ENCODE results near the gene AREL1. TPM values are rescaled to one million over a fixed set of nuclear protein-coding genes. Genes with fewer than 3 reads are reported as not detected.

The AREL1 gene
- polyA plus RNA-seq, 4 donors = 8.4 to 20.4 (median 16.4) TPM

DNA sequence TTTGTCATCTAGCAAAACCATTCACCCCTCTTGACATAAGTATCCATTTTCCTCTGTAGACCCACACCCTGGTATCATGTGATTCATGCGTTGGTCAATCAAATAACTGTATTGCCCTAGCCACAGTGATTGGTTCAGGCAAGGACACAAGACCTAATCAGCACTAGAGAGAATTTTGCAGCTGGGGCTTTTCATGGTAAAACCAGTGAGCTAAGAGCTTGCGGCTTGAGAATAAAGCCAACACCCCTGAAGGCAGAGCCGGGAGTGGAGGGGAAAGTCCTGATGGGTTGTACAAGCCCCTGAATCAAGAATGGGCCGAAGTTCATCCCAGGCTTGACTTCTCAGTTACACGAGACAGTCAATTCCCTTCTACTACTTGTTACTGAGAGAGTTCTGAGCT lies 67.6 kb downstream of the AREL1 start:
- DNase-seq = peak in 1 of 2 donors; percentile 31
- Histone ChIP-seq H3K36me3 (ENCODE audit: control insufficient read depth in 3 of 3, insufficient read depth in 2 of 3, low read depth in 1 of 3, low read length in 3 of 3) (no peaks in the 10 kb centered on the region), H3K27me3 (ENCODE audit: control insufficient read depth in 3 of 3, insufficient read depth in 3 of 3, low read length in 3 of 3) (peaks cover 0 to 2% (median 0%) of the 10 kb centered on the region in 3 donors), H3K9me3 (ENCODE audit: control insufficient read depth in 2 of 2, insufficient read depth in 1 of 2, low read depth in 1 of 2, low read length in 1 of 2) (no peaks in the 10 kb centered on the region), H3K27ac (ENCODE audit: low read depth in 1 of 3, low read length in 2 of 3) (no peak overlapping the region), H3K4me3 (ENCODE audit: low read depth in 1 of 3, low read length in 3 of 3) (no peak overlapping the region), H3K4me1 (ENCODE audit: control insufficient read depth in 3 of 3, insufficient read depth in 2 of 3, low read depth in 1 of 3, low read length in 2 of 3) (peaks cover 0 to 4% (median 0%) of the 10 kb centered on the region in 3 donors)
- no peak for FAIRE-seq
- WGBS, 3 donors = 20 to 60% (median 45%) methylated on average over 5 of the region's 5 CpGs

DNA sequence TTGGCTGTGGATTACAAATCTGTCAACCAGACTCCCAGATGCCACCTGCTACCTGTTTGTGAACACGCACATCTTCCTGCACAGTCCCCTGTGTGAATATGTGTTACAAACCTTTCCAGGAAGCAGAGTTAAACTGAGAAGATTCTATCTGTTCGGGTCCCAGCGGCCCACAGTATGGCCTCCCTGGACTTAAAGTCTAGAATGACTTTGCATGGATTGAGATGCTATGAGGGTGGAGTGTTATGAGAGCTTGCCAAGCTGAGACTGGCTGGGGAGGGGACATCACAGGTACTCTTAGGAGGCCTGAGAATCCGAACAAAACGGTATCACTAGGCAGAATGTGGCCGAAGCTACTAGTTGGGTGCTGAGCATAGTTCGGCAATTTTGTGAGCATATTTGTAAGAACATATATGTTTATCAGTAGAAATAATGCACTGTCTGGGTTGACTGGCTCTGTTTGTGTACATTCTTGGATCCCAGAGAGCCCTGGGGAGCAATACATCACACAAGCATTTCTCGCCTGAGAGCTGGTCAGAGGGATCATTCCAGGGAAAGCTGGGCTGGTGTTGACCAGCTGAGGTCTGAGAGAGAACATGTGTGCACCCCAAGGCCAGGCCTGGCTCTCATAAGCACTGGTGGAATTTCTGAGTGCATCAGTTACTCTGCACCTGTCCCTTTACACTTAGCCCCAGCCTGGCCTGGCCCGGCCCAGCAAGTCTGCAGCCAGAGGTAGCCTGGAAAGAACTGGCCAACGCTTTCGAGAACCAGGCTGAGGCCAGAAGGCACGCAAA lies 71.1 kb downstream of the AREL1 start:
- Histone ChIP-seq H3K27me3 (ENCODE audit: control insufficient read depth in 3 of 3, insufficient read depth in 3 of 3, low read length in 3 of 3) (peaks cover 0 to 2% (median 0%) of the 10 kb centered on the region in 3 donors), H3K4me3 (ENCODE audit: low read depth in 1 of 3, low read length in 3 of 3) (no peak overlapping the region), H3K36me3 (ENCODE audit: control insufficient read depth in 3 of 3, insufficient read depth in 2 of 3, low read depth in 1 of 3, low read length in 3 of 3) (no peaks in the 10 kb centered on the region), H3K4me1 (ENCODE audit: control insufficient read depth in 3 of 3, insufficient read depth in 2 of 3, low read depth in 1 of 3, low read length in 2 of 3) (peaks cover 0 to 4% (median 0%) of the 10 kb centered on the region in 3 donors), H3K9me3 (ENCODE audit: control insufficient read depth in 2 of 2, insufficient read depth in 1 of 2, low read depth in 1 of 2, low read length in 1 of 2) (no peaks in the 10 kb centered on the region), H3K27ac (ENCODE audit: low read depth in 1 of 3, low read length in 2 of 3) (no peak overlapping the region)
- 85 to 96% (median 95%) methylated on average over 12 of the region's 12 CpGs for WGBS, 3 donors
- FAIRE-seq (no peak), DNase-seq (no peak)

DNA sequence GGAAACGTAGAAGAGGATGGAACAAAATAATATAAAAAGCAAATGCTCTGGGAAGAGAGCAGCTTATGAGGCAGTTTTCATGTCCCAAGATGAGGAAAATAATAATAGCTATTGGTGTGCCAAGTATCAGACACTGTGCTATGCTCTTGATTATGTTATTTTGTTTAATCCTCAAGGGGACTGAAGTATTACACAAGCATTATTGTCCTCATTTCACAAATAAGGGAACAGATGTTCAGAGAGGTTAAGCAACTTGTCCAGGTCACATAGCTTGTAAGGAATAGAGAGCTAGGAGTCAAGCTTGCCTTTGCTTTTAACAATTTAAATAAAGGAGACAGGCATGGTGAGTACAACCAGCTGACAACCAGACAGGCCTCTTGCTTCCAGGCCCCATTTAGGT lies 73.9 kb downstream of the AREL1 start:
- H3K4me3 ChIP-seq (ENCODE audit: low read depth in 1 of 3, low read length in 3 of 3) = no peak overlapping the region
- no peaks in the 10 kb centered on the region for H3K36me3 ChIP-seq (ENCODE audit: control insufficient read depth in 3 of 3, insufficient read depth in 2 of 3, low read depth in 1 of 3, low read length in 3 of 3)
- H3K4me1 ChIP-seq (ENCODE audit: control insufficient read depth in 3 of 3, insufficient read depth in 2 of 3, low read depth in 1 of 3, low read length in 2 of 3) = no peaks in the 10 kb centered on the region
- no peaks in the 10 kb centered on the region for H3K27me3 ChIP-seq (ENCODE audit: control insufficient read depth in 3 of 3, insufficient read depth in 3 of 3, low read length in 3 of 3)
- FAIRE-seq = no peak
- 79 to 97% (median 86%) methylated on average over 1 of the region's 1 CpG for WGBS, 3 donors
- H3K9me3 ChIP-seq (ENCODE audit: control insufficient read depth in 2 of 2, insufficient read depth in 1 of 2, low read depth in 1 of 2, low read length in 1 of 2) = no peaks in the 10 kb centered on the region
- H3K27ac ChIP-seq (ENCODE audit: low read depth in 1 of 3, low read length in 2 of 3) = no peak overlapping the region
- no peak for DNase-seq

DNA sequence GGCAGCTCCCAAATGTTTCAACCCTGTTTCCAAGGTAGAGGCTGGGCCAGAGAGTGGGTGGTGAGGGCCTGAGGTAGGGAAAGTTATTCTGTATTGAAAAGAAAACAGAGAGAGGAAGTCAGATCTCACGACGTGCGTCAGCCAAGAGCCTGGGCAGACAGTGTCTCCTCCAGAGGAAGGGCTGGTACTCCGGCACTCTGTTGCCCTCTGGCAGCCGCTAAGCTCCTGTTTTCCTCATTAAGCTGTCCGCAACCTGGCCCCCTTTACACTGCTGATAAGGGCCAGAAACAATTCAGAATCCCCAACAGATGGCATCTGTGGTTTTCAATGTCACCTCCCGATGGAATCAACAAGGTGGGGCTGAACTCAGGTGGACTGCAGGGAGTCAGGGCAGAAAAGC lies 74.8 kb downstream of the AREL1 start:
- DNase-seq (no peak), FAIRE-seq (no peak)
- H3K27me3 ChIP-seq (ENCODE audit: control insufficient read depth in 3 of 3, insufficient read depth in 3 of 3, low read length in 3 of 3) = no peaks in the 10 kb centered on the region
- no peaks in the 10 kb centered on the region for H3K9me3 ChIP-seq (ENCODE audit: control insufficient read depth in 2 of 2, insufficient read depth in 1 of 2, low read depth in 1 of 2, low read length in 1 of 2)
- H3K36me3 ChIP-seq (ENCODE audit: control insufficient read depth in 3 of 3, insufficient read depth in 2 of 3, low read depth in 1 of 3, low read length in 3 of 3) = no peaks in the 10 kb centered on the region
- no peak overlapping the region for H3K27ac ChIP-seq (ENCODE audit: low read depth in 1 of 3, low read length in 2 of 3)
- no peaks in the 10 kb centered on the region for H3K4me1 ChIP-seq (ENCODE audit: control insufficient read depth in 3 of 3, insufficient read depth in 2 of 3, low read depth in 1 of 3, low read length in 2 of 3)
- H3K4me3 ChIP-seq (ENCODE audit: low read depth in 1 of 3, low read length in 3 of 3) = no peak overlapping the region
- WGBS, 3 donors = 60 to 68% (median 67%) methylated on average over 7 of the region's 7 CpGs

DNA sequence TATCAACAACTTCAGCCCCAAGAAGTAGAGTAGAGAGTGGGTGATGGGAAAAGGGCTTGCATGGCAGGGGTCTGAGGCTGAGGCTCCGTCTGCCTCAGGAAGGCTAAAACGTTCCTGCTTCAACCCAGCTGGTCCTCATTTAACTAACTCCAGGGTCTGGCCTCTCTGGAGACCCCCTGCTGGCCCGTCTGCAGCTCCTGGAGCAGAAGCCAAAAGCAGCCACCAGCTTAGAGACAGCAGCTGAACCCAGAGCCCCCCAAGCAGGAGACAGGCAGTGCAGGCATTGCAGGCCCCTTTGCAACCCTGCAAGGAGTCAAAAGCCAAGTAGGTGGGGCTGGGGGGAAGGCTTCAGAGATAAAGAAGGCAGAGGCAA lies 75.7 kb downstream of the AREL1 start:
- Histone ChIP-seq H3K4me3 (ENCODE audit: low read depth in 1 of 3, low read length in 3 of 3) (no peak overlapping the region), H3K27me3 (ENCODE audit: control insufficient read depth in 3 of 3, insufficient read depth in 3 of 3, low read length in 3 of 3) (no peaks in the 10 kb centered on the region), H3K36me3 (ENCODE audit: control insufficient read depth in 3 of 3, insufficient read depth in 2 of 3, low read depth in 1 of 3, low read length in 3 of 3) (no peaks in the 10 kb centered on the region), H3K27ac (ENCODE audit: low read depth in 1 of 3, low read length in 2 of 3) (no peak overlapping the region), H3K9me3 (ENCODE audit: control insufficient read depth in 2 of 2, insufficient read depth in 1 of 2, low read depth in 1 of 2, low read length in 1 of 2) (no peaks in the 10 kb centered on the region), H3K4me1 (ENCODE audit: control insufficient read depth in 3 of 3, insufficient read depth in 2 of 3, low read depth in 1 of 3, low read length in 2 of 3) (no peaks in the 10 kb centered on the region)
- DNase-seq (no peak), FAIRE-seq (no peak)
- 61 to 78% (median 67%) methylated on average over 3 of the region's 3 CpGs for WGBS, 3 donors

DNA sequence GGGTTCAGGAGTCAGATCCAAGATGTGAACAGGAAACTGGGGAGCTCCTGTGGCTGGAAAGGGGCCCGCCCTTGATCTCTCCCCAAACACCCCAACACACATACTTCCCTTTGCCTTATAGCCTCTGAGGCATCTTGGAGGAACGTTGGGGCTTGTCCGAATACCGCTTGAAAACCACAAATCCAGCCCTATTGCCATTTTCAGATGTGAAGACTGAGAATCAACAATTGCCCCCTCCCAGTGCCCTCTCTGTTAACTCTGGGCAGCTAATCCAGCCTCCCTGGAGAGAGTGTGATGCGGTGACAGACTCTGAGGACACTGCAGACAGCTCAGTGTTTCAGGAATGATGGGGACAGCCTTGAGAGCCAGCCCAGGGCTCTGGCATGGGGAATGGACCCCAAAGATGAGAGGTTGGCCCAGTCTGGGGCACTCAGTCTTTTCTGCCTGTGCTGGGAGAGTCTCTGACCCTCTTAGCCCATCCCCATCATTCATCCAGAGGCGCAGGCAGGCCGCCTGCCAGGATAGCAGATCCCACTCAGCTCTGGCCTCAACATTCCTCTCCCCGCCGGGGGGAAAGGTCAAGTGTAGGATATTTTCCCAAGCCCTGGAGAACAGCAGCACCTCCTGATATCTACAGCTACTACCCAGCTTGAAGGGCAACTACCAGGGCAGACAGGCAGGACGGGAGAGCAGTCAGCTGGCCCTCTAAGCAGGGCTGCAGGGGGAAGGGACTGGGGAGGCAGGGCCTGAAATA lies 76.3 kb downstream of the AREL1 start:
- FAIRE-seq = no peak
- DNase-seq = no peak
- H3K4me1 ChIP-seq (ENCODE audit: control insufficient read depth in 3 of 3, insufficient read depth in 2 of 3, low read depth in 1 of 3, low read length in 2 of 3) = no peaks in the 10 kb centered on the region

DNA sequence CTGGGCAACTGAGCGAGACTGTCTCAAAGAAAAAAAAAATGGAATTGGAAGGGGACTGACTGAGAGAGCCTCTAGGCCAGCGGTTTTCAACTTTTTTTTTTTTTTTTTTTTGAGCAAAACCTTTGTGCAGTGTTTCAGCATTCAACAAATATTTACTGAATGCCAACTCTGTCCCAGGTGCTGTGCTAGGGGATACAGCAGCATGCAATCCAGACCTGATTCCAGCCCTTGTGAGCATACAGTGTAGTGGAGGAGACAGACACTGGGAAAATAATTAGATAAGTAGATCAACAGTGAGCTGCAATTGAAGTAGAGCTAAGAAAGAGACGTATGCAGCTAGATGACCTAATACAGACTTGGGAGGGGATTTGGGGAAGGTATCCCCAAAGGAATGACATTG lies 77.0 kb downstream of the AREL1 start:
- H3K4me3 ChIP-seq (ENCODE audit: low read depth in 1 of 3, low read length in 3 of 3) = no peak overlapping the region
- no peaks in the 10 kb centered on the region for H3K36me3 ChIP-seq (ENCODE audit: control insufficient read depth in 3 of 3, insufficient read depth in 2 of 3, low read depth in 1 of 3, low read length in 3 of 3)
- no peak overlapping the region for H3K27ac ChIP-seq (ENCODE audit: low read depth in 1 of 3, low read length in 2 of 3)
- DNase-seq (no peak), FAIRE-seq (no peak)
- no peaks in the 10 kb centered on the region for H3K4me1 ChIP-seq (ENCODE audit: control insufficient read depth in 3 of 3, insufficient read depth in 2 of 3, low read depth in 1 of 3, low read length in 2 of 3)
- WGBS, 3 donors = 81 to 87% (median 87%) methylated on average over 3 of the region's 3 CpGs
- no peaks in the 10 kb centered on the region for H3K27me3 ChIP-seq (ENCODE audit: control insufficient read depth in 3 of 3, insufficient read depth in 3 of 3, low read length in 3 of 3)
- H3K9me3 ChIP-seq (ENCODE audit: control insufficient read depth in 2 of 2, insufficient read depth in 1 of 2, low read depth in 1 of 2, low read length in 1 of 2) = no peaks in the 10 kb centered on the region

More for the DNA sequence above, 76.3 kb downstream of the AREL1 start:
- Histone ChIP-seq H3K36me3 (ENCODE audit: control insufficient read depth in 3 of 3, insufficient read depth in 2 of 3, low read depth in 1 of 3, low read length in 3 of 3) (no peaks in the 10 kb centered on the region), H3K9me3 (ENCODE audit: control insufficient read depth in 2 of 2, insufficient read depth in 1 of 2, low read depth in 1 of 2, low read length in 1 of 2) (no peaks in the 10 kb centered on the region), H3K27ac (ENCODE audit: low read depth in 1 of 3, low read length in 2 of 3) (no peak overlapping the region), H3K27me3 (ENCODE audit: control insufficient read depth in 3 of 3, insufficient read depth in 3 of 3, low read length in 3 of 3) (no peaks in the 10 kb centered on the region), H3K4me3 (ENCODE audit: low read depth in 1 of 3, low read length in 3 of 3) (no peak overlapping the region)
- 75 to 89% (median 86%) methylated on average over 10 of the region's 10 CpGs for WGBS, 3 donors

DNA sequence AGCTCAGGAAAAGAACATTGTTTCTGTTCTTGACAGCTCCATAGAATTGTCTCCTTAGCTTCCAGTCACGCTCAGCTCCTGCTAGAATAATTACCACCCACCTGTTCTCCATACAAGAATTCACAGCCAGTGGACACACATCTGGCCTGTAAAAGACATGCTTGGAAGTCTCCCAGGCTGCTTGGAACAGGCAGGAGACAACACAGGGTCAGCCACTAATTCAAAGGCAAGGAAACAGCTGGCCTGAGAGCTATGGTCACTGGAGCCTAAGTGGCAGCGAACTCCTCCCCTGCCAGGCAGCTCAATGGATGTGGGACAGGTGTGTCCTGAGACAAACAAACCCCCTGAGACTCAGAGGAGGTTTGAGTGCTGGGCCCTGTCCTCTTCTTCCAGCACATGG lies 77.9 kb downstream of the AREL1 start:
- FAIRE-seq (no peak), DNase-seq (no peak)
- WGBS, 3 donors = 79 to 91% (median 87%) methylated on average over 2 of the region's 2 CpGs

More for the DNA sequence above, 77.9 kb downstream of the AREL1 start:
- Histone ChIP-seq H3K27ac (ENCODE audit: low read depth in 1 of 3, low read length in 2 of 3) (no peak overlapping the region), H3K9me3 (ENCODE audit: control insufficient read depth in 2 of 2, insufficient read depth in 1 of 2, low read depth in 1 of 2, low read length in 1 of 2) (no peaks in the 10 kb centered on the region), H3K4me1 (ENCODE audit: control insufficient read depth in 3 of 3, insufficient read depth in 2 of 3, low read depth in 1 of 3, low read length in 2 of 3) (no peaks in the 10 kb centered on the region), H3K36me3 (ENCODE audit: control insufficient read depth in 3 of 3, insufficient read depth in 2 of 3, low read depth in 1 of 3, low read length in 3 of 3) (no peaks in the 10 kb centered on the region), H3K4me3 (ENCODE audit: low read depth in 1 of 3, low read length in 3 of 3) (no peak overlapping the region), H3K27me3 (ENCODE audit: control insufficient read depth in 3 of 3, insufficient read depth in 3 of 3, low read length in 3 of 3) (no peaks in the 10 kb centered on the region)
